GM21737 (cell line): ENCODE data around the gene TRIML2.
"Not testable (repeated sequence)": the region's sequence is repeated elsewhere in the genome, so short reads cannot be mapped to it uniquely, and the experiment has no call there.

Experiments used
- ATAC-seq: cut with Tn5 transposase; IDR thresholded peaks from one replicate; pipeline ENCODE4 v1.9.1; 2021; ENCODE audit warnings: mild to moderate bottlenecking, moderate library complexity; ENCODE audit not compliant: unreplicated experiment

The TRIML2 gene

DNA sequence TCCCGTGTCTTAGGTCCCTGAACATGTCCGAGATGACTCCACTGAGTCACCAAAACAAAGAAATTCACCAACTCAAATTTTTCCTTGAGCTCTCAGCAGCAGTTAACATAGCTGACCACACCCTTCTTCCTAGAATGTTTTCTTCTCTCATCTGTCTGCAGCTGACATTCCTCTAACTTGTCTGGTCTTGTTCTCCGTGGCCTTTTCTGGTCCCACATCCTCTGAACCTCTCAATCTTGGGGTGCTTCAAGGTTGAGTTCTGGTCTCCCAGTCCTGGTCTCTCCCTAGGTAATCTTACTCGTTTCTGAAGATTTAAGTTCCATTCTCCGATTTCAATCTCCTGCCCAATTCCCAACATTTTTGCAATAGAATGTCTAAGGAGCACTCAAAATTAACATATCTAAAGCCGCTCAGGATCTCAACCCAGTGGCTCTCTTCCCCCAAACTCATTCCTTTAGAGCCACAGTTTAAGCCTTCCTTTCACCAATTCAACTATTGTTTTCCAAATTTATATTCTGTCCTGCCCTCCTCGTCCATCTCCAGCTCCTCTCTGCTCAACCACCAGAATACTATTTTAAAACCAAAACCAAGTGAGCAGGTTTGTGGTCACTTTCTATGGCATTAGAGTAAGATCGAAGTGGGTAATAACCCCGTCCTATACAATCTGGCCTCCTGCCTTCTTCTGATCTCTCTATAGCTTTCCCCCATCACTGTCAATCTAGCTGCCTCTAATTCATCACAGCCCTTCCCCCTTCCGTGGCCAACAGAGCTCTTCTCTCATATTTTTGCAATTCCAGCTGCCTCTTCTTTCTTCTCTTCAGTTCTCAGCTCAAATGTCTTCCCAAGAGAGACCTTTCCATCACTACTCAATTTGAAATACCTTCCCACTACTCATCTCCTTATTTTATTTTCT, 1.2 kb downstream of the TRIML2 start:
- no peak for ATAC-seq

DNA sequence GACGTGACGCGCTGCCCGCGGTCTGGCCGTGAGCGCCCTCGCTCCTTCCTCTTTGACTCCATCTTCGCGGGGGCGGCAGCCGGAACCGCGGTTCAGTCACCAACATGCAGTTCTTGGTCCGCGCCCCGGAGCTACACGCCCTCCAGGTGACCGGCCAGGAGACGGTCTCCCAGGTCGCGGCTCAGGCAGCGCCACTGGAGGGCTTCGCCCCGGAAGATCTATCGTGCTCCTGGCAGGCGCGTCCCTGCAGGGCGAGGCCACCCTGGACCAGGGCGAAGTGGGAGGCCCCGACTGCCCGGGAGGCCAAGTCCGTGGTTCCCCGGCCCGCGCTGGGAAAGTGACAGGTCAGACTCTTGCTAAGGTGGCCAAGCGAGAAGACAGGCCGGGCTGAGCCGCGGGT, 2.9 kb downstream of the TRIML2 start:
- ATAC-seq = no peak

DNA sequence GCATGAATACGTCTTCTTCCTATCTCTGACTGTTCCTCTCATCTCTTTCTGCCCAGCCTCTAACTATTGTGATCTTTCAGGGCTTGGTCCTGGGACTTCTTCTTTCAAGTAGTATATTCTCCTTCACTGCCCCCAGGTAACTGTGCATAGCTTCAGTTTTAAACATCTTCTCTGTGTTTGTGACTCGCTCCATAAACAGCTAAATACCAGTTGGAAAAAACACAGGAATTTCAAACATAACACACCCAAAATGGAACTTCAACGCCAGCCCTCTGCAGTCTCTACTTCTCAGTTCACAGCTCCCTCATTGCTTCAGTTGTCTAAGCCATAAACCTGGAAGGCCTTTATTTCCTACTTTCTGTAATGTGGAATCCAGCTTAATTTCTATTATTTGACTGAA, 16.6 kb downstream of the TRIML2 start:
- no peak for ATAC-seq

DNA sequence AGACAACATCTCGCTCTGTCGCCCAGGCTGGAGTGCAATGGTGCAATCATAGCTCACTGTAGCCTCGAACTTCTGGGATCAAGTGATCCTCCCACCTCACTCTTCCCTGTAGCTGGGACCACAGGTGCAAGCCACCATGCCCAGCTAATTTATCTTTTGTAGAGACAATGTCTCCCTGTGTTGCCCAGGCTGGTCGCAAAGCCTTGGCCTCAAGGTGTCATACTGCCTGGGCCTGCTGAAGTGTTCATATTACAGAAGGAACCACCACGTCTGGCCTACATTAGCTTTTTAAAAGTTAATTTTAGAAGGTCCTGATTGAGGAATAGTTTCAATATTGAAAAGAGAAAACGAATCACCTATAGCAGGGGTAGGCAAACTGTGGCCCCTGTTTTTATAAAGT, 22.5 kb downstream of the TRIML2 start:
- ATAC-seq = no peak

DNA sequence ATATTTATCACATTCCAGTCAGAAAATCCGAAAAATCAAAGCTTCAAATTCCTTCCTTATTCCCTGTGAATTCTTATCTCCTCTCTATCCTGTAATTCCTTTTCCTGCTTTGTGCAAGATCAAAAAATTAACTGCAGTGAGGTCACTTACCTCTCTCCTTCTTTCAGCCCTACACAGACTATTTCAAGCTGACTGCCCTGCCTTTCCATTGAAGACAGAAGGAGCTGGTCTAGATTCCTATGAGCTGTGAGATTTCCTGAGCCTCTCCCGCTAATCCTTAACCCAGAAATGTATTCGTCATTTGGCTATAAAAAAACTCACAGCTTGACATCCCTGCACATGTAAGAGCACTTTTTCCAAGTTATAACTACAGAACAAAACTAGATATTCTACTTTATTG, 26.6 kb downstream of the TRIML2 start:
- no peak for ATAC-seq

DNA sequence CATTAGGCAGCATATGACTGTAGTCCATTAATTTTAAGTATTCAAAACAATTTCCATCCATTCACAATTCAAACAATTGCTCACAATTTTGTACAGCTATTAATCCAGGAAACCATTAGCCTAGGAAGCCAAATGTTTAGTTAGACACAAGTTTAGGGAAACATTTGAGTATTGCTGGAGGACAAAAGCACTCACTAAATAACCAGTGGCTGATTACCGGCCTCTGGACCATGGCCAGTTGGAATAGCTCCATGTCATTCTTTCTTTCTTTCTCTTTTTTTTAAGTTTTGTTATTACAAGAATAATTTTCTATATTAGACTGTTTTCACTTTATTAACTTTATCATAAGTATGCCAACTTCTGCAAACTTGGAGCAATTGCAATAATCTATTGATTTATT, 31.3 kb downstream of the TRIML2 start:
- ATAC-seq = no peak

DNA sequence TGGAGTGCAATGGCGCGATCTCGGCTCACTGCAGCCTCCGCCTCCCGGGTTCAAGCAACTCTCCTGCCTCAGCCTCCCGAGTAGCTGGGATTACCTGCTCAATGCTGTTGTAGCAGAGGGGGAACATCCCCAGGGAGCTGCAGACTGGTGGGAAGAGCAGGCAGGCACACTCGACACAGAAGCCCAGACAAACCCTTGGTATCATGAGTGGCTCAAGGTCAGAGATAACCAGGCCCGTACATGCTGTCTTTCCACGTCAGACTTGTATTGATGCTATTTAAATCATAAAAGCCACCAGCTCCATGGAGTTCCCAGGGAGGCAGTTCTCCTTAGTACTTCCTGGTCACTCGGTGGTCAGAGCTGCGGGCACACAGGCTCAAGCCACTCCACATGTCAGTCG, 33.2 kb downstream of the TRIML2 start:
- no peak for ATAC-seq

DNA sequence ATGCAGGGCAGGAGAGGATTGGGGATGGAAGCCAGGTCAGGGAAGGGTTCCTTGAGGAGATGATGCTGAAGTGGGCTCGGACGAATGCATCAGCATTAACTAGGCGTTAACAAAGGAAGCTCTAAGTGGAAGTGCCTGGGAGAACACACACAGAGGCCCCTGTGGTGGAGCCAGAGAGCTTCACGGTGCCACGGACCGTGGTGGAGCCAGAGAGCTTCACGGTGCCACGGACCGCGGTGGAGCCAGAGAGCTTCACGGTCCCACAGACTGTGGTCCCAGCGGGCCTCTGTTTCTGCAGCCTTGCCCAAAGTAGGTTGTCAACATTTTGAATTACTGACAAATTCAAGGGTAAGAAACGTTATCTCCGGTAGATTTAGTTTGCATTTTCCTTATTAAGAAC, 48.3 kb downstream of the TRIML2 start:
- no peak for ATAC-seq

DNA sequence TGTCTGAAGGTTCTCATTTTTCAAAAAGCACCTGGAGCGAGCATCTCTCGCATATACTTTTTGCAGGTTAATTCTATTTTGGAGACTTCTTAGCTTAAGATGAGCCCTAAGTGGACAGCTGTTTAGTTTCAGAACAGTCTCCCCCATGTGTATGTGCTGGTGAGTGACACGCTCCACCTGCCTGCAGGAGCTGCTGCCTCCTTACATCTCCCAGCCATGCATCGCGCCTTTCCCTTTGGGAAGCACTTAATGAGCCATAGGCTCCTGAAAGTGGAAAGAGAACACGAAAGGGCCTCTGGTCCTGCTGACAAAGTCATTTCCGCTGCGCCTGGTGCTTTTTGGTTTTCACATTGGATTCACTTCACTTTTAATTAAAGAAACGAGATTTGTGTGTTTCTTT, 56.1 kb downstream of the TRIML2 start:
- ATAC-seq = no peak

DNA sequence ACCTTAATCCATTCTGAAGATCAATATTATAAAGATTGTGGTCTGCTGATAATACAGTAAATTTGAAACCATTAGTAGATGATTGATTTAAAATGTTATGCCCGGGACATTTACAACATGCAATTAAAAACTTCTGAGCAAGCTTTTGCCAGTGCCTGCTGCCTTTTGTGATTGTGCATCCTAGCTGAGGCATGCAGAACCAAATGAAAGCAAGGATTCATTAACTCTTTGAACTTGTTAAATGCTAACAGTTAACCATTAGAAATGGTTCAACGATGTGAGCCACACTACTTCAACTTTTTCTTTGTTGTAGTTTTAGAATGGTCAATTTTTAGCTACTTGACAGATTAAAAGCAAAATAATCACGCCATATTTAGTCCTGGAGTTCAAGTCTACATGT, 62.7 kb downstream of the TRIML2 start:
- ATAC-seq = no peak

DNA sequence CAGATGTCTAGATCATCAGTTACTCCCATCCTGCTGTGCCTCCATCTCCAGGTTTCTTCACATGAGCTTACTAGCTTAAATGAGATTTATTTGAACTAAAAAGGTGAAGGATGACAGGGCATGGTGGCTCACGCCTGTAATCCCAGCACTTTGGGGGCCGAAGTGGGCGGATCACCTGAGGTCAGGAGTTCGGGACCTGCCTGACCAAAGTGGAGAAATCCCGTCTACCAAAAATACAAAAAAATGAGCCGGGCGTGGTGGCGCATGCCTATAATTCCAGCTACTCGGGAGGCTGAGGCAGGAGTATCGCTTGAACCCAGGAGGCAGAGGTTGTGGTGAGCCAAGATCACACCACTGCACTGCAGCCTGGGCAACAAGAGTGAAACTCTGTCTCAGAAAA, 63.9 kb downstream of the TRIML2 start:
- ATAC-seq = not testable (repeated sequence)

DNA sequence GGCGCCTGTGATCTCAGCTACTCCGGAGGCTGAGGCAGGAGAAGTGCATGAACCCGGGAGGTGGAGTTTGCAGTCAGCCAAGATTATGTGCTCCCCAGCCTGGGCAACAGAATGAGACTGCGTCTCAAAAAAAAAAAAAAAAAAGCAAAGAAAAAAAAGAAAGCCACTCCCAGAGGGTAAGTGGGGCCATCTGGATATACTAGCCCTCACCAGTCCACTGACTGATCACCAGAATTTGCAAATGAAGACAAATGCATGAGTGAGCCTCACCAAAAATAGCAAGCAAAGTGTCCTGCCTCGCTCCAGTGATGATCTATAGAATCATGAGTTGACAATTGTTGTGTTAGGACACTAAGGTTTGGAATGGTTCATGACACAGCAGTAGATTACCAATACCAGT, 66.2 kb downstream of the TRIML2 start:
- ATAC-seq = no peak

DNA sequence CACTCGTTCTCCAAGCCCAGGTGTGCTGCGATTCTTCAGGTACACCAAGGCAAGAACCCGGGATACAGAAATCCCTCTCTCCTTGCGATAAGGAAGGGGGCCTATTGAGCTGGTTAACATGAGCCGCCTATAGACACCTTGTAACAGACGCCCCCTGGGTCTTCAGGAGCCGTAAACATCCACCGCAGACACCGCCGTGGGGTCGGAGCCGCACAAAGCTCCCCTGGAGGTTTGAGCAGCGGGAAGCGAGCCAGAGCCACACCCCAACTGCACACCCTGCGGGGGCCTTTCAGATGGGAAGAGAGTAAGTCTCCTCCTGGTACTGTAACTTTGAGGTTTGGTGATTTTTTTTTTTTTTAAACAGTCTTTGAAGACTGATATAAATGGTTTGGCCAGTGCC, 67.2 kb downstream of the TRIML2 start:
- no peak for ATAC-seq

DNA sequence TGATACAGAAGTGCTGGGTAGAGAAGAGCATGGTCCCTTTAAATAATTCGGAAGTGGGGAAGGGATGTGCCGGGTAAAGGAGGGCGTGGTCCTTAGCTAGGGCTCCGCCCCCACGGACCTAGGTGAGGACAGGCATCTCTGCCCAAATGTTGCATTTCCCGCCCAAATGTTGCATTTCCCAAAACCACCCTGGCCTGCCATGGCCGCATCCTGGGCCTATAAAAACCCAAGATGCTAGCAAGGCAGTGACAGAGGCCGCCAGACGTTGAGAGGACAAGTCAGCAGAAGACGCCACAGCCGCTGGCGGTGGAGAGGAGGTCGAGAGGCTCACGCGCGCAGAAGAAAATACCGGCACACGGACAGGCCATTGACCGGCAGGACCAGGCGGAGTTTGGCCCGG, 67.7 kb downstream of the TRIML2 start:
- no peak for ATAC-seq
